Peyer's patch (tissue), 4 donors: ENCODE data around the gene ATF2.

Experiments used
- CTCF ChIP-seq, 6 experiments: fragments of 450-650 bp in 4 of 6; fragments of 200-600 bp in 2 of 6; sonication (generic) in 1 of 6; IDR thresholded peaks; one replicate each; pipeline ENCODE4 v1.5.1; 2017 to 2019; ENCODE audit warnings: antibody characterized with exemption in 6 of 6, mild to moderate bottlenecking in 3 of 6, moderate library complexity in 1 of 6
- POLR2A ChIP-seq, 2 donors: fragments of 450-650 bp; IDR thresholded peaks; one replicate each; pipeline ENCODE4 v1.5.1; 2017; ENCODE audit warnings: antibody characterized with exemption in 2 of 2, mild to moderate bottlenecking in 2 of 2, moderate library complexity in 2 of 2

- TF ChIP-seq POLR2A (IDR thresholded peaks at IDR 0.05) = no peak
- peak; percentile 23 to 70 (median 64) for TF ChIP-seq CTCF (IDR thresholded peaks at IDR 0.05)
Observed at GRCh38 chr2:175036582-175037018, 131.4 kb downstream of the ATF2 start.
